T follicular helper cell (primary cell): ENCODE measurements around the gene CDK3.
"Not testable (repeated sequence)": the region's sequence is repeated elsewhere in the genome, so short reads cannot be mapped to it uniquely, and the experiment has no call there.

Experiments used
- DNase-seq: peaks from one replicate; pipeline ENCODE4 v3.0.0-alpha.2; 2020; ENCODE audit warnings: low read depth

Gene CDK3

GRCh38 chr17:76039121-76039520, 38.5 kb downstream of the CDK3 start:
- no peak for DNase-seq

DNA sequence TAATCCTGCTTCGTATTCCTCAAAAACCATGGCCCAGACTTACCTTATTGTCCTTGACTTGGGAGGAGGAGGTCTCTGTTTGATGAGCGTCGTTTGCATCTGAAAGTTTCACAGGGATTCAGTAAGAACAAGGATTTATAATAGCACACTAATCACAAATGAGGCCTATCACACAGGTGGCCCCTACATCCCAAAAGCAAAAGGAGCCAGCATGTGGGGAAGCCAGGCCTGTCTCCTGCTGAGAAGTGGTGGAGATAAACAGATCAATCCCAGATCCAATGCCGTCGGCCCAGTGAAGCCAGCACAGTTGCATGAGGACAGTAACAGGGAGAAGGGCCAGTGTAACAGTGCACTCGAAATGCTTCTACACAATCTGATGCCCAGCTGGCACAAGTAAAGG, 39.7 kb downstream of the CDK3 start:
- DNase-seq = no peak

- not testable (repeated sequence) for DNase-seq
These were observed 42.2 kb downstream of the CDK3 start for GRCh38 chr17:76042868-76043267.

DNA sequence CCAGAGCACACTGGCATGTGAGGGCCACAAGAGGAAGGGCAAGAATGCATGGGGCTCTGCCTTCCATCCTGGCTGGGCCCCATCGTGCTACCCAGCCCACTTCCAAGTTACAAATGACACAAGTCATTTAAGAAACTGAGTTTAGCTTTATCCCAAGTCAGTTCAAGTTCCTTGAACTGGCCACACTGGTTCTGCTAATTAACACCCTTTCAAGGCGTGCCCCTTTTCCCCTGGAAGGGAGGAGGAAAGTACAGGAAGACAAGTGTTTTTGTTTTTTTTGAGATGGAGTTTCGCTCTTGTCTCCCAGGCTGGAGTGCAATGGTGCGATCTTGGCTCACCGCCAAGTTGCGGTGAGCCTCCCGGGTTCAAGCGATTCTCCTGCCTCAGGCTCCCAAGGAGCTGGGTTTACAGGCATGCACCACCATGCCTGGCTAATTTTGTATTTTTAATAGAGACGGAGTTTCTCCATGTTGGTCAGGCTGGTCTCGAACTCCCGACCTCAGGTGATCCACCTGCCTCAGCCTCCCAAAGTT, 43.9 kb downstream of the CDK3 start:
- not testable (repeated sequence) for DNase-seq

- no peak for DNase-seq
These were observed 45.4 kb downstream of the CDK3 start for GRCh38 chr17:76046064-76046463.

DNA sequence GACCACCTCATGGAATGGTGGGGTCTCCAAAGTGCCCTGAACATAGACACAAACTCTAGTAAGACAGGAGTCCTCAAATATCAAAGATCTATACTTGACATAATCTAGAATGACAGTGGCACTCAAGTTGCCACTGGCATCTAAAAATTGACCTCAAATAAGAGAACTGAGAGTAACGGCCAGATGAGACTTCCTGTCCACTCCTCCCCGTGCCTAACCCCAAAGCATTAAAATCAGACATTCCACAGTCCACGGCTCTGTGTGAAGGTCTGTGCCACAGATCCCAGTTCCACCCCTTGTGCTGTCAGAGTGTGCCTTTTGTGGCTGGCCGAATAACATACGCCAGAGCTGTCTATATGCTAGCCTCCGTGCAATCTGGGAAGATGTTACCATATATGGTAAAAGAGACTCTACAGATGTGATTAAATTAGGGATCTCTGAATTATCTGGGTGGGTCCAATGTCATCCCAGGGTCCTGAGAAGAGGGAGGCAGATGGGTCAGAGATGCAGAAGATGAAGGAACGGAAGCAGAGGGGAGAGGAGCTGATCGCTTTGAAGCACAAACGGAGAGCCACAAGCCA, 47.5 kb downstream of the CDK3 start:
- no peak for DNase-seq

GRCh38 chr17:76048711-76049110, 48.1 kb downstream of the CDK3 start:
- DNase-seq = no peak

- DNase-seq = no peak
These were observed 48.6 kb downstream of the CDK3 start for GRCh38 chr17:76049239-76049638.

GRCh38 chr17:76049836-76050537, 49.3 kb downstream of the CDK3 start:
- DNase-seq = no peak

DNA sequence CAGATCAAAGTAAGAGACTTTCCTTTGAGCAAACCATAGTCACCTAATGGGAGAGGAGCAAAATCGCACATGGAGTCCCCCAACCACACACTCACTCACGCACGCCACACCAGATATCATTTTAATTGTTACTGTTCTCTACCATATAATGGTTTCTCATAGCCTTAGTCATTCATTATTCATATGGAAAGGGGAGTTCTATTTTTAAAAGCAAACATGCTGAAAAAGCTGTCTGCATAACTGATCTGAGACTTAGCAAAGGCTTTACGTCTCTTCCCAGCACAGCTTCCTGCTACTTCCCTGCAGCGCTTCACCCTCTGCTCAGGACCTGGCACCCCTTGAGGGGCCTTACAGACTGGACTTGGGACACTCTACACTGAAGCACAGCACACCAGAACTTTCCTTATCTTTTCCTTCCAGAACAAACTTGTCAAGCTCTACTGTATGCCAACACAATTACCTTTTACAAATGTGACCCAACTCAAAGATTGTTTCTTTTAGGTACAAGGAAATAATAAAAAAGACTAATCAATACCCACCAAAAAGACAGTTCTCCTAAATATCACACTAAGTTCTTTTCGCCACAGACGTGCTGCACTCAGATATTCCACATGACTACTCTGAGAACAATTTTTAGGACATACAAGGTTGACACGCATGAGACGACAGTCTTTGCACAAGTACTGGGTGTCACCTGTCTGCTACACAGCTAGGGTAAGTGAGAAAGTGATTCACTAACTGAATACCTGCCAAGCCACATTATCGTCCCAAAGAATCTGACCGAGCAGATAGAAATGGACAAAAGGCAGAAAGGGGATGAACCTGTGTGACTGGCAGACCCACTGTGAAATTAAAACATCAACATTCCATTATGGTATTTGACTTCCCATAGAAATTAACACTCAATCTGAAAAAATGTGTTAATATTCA, 50.1 kb downstream of the CDK3 start:
- DNase-seq = no peak

GRCh38 chr17:76051561-76051960, 50.9 kb downstream of the CDK3 start:
- no peak for DNase-seq

GRCh38 chr17:76053246-76054111, 52.8 kb downstream of the CDK3 start:
- DNase-seq = no peak

- no peak for DNase-seq
These were observed 53.4 kb downstream of the CDK3 start for GRCh38 chr17:76054112-76054476.
